Esophagus muscularis mucosa (tissue), 4 donors: ENCODE results near the gene PGM3. TPM values are rescaled to one million over a fixed set of nuclear protein-coding genes. Genes with fewer than 3 reads are reported as not detected.

ENCODE experiments used
- DNase-seq: peaks from one replicate; pipeline ENCODE4 v3.0.0-alpha.2; 2017; ENCODE audit errors: extremely low spot score
- H3K27ac ChIP-seq, 4 donors: fragments of 200-600 bp; sonication (generic); replicated peaks in 1 of 4; 1 replicate in 3 of 4; 2 replicates in 1 of 4; pipeline ENCODE4 v1.5.1; 2016 to 2019; ENCODE audit warnings: mild to moderate bottlenecking in 1 of 4
- H3K27me3 ChIP-seq, 4 donors: fragments of 200-600 bp; sonication (generic); one replicate each; pipeline versions ENCODE4 v1.5.1 to v1.6.0; 2016 to 2019
- H3K36me3 ChIP-seq, 4 donors: fragments of 200-600 bp; sonication (generic); one replicate each; pipeline ENCODE4 v1.5.1; 2016 to 2019
- H3K4me1 ChIP-seq, 4 donors: fragments of 200-600 bp; sonication (generic); one replicate each; pipeline ENCODE4 v1.5.1; 2016 to 2019
- H3K4me3 ChIP-seq, 4 donors: fragments of 200-600 bp; sonication (generic); 1 replicate in 2 of 4; 2 replicates in 2 of 4; pipeline ENCODE4 v1.5.1; 2016 to 2019; ENCODE audit warnings: mild to moderate bottlenecking in 4 of 4, moderate library complexity in 1 of 4
- H3K9me3 ChIP-seq, 4 donors: fragments of 200-600 bp; sonication (generic); 1 replicate in 3 of 4; 2 replicates in 1 of 4; pipeline ENCODE4 v1.5.1; 2016 to 2019
- CTCF ChIP-seq, 3 experiments: fragments of 200-600 bp in 2 of 3; fragments of 450-650 bp in 1 of 3; sonication (generic) in 2 of 3; IDR thresholded peaks; one replicate each; pipeline ENCODE4 v1.5.1; 2017 to 2019; ENCODE audit warnings: antibody characterized with exemption in 3 of 3, mild to moderate bottlenecking in 2 of 3, moderate library complexity in 1 of 3
- EP300 ChIP-seq: sonication (generic); formaldehyde crosslinking; IDR thresholded peaks from one replicate; pipeline ENCODE4 v1.6.1; 2017; ENCODE audit warnings: antibody characterized with exemption
- POLR2A ChIP-seq: fragments of 450-650 bp; IDR thresholded peaks from one replicate; pipeline ENCODE4 v1.6.1; 2017; ENCODE audit warnings: antibody characterized with exemption, moderate library complexity, mild to moderate bottlenecking, low read depth
- POLR2AphosphoS5 ChIP-seq, 2 donors: sonication (generic); formaldehyde crosslinking; IDR thresholded peaks; one replicate each; pipeline ENCODE4 v1.6.1; 2017; ENCODE audit warnings: antibody characterized with exemption in 2 of 2
- WGBS: methylation state at CpG from one replicate; pipeline ENCODE4 v1.1.5; 2018; 5-methylcytosine and 5-hydroxymethylcytosine counted together
- intact Hi-C: fragments of 100-400 bp; cut with DNase I; formaldehyde crosslinking; loops from one replicate; pipeline ENCODE4 v1.15.1; 2023
- total RNA-seq, 4 donors: library from RNA; depleted of rRNA; stranded (reverse); fragments of >200 nt; gene quantifications; one replicate each; pipeline versions ENCODE4 v1.1.0 to v1.2.1, GENCODE V29; 2016

Gene PGM3
- 10 to 100 TPM in 1 of 4 donors, 1 to 10 TPM in 3; 7.1 to 15.4 (median 8.9) TPM for total RNA-seq

- Histone ChIP-seq H3K36me3 (peaks cover 0 to 30% (median 12%) of the 10 kb centered on the region in 4 donors), H3K27me3 (no peaks in the 10 kb centered on the region), H3K4me1 (peaks cover 8 to 36% (median 33%) of the 10 kb centered on the region in 4 donors), H3K27ac (peak within 1 kb of the TSS; percentile 86 to 91 (median 90)), H3K9me3 (no peaks in the 10 kb centered on the region), H3K4me3 (peak within 1 kb of the TSS; percentile 94 to 100 (median 97))
- TF ChIP-seq POLR2AphosphoS5 (IDR thresholded peaks at IDR 0.05) (peak; percentile 93 to 95), POLR2A (peak; percentile 74), EP300 (no peak), CTCF (IDR thresholded peaks at IDR 0.05) (peak in 1 of 3 experiments; percentile 29)
- peak; percentile 96 for DNase-seq
- intact Hi-C loops = loop anchor here (10.0 kb wide), 1 partner anchor 128 kb away; the partner anchor contains the start of genes DOP1A and UBE3D
- 0% methylated on average over 18 of the region's 88 CpGs for WGBS
Measured at GRCh38 chr6:83192871-83193746, at the start of gene PGM3, which contains the start of gene RWDD2A. Gene PGM3 (minus strand): TSS chr6:83193265. CDS start chr6:83191012, 2,253 bp downstream. Gene RWDD2A (plus strand): TSS chr6:83193357. CDS start chr6:83194452, 1,095 bp downstream.

- Histone ChIP-seq H3K9me3 (no peaks in the 10 kb centered on the region), H3K36me3 (peaks cover 0 to 7% (median 2%) of the 10 kb centered on the region in 4 donors), H3K27me3 (no peaks in the 10 kb centered on the region), H3K27ac (no peak overlapping the region), H3K4me1 (no peaks in the 10 kb centered on the region), H3K4me3 (no peak overlapping the region)
- intact Hi-C loops = no loop called here
- no peak for DNase-seq
- TF ChIP-seq CTCF (IDR thresholded peaks at IDR 0.05) (no peak), POLR2A (no peak), EP300 (no peak), POLR2AphosphoS5 (IDR thresholded peaks at IDR 0.05) (no peak)
- WGBS = 38% methylated on average over 1 of the region's 1 CpG
Measured at GRCh38 chr6:83231146-83231545, 38.1 kb upstream of the PGM3 start.

GRCh38 chr6:83226517-83226916, 33.5 kb upstream of the PGM3 start:
- 50% methylated on average over 1 of the region's 1 CpG for WGBS
- intact Hi-C loops = no loop called here
- no peaks in the 10 kb centered on the region for H3K27me3 ChIP-seq

GRCh38 chr6:83221889-83222479, 28.9 kb upstream of the PGM3 start:
- Histone ChIP-seq H3K27ac (no peak overlapping the region), H3K27me3 (no peaks in the 10 kb centered on the region), H3K4me3 (no peak overlapping the region), H3K36me3 (peaks cover 0 to 4% (median 0%) of the 10 kb centered on the region in 4 donors), H3K9me3 (no peaks in the 10 kb centered on the region), H3K4me1 (peaks cover 0 to 5% (median 0%) of the 10 kb centered on the region in 4 donors)
- DNase-seq = no peak
- 57% methylated on average over 3 of the region's 3 CpGs for WGBS
- intact Hi-C loops = loop anchor here (2.0 to 5.0 kb wide), 2 partner anchors 195 to 291 kb away; partner anchors contain the start of gene PRSS35
- no peak for TF ChIP-seq POLR2AphosphoS5 (IDR thresholded peaks at IDR 0.05)
- TF ChIP-seq POLR2A = no peak
- peak; percentile 44 to 55 (median 53) for TF ChIP-seq CTCF (IDR thresholded peaks at IDR 0.05)
- no peak for TF ChIP-seq EP300

More at GRCh38 chr6:83226517-83226916, 33.5 kb upstream of the PGM3 start:
- H3K27ac ChIP-seq = no peak overlapping the region
- peaks cover 0 to 7% (median 2%) of the 10 kb centered on the region in 4 donors for H3K36me3 ChIP-seq
- peaks cover 0 to 5% (median 0%) of the 10 kb centered on the region in 4 donors for H3K4me1 ChIP-seq
- DNase-seq = no peak
- no peak overlapping the region for H3K4me3 ChIP-seq
- H3K9me3 ChIP-seq = no peaks in the 10 kb centered on the region
- TF ChIP-seq POLR2A (no peak), EP300 (no peak), CTCF (IDR thresholded peaks at IDR 0.05) (no peak)
